Measurements from ENCODE around the gene EDNRA. TPM values are rescaled to one million over a fixed set of nuclear protein-coding genes. Genes with fewer than 3 reads are reported as not detected.
A peak's percentile ranks its signal among the peaks of the same experiment; 100 is the strongest.

The EDNRA gene
- total RNA-seq, 2 donors from 2014 or later = 10.8 to 22.2 TPM

DNA sequence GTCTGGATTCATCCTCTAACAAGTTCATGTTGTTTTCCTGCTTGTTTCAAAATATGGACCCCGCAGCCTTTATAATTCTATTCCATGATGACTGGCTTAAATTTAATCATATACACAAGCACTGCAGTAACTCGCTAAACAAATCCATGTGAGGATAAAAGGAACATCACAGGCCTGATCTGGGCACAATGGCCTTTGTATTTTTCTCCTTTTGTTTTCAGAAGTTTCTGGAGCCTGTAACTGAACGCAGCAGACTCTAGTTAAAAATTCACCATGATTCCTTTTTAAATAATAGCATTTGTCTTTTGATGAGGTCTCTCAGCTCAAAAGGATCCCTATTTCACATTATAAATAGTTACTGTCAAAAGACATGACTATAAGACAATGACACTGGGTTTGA, 106.1 kb downstream of the EDNRA start:
- Histone ChIP-seq H3K4me3 (no peak overlapping the region), H3K27ac (no peak overlapping the region), H3K36me3 (no peaks in the 10 kb centered on the region), H3K4me1 (ENCODE audit: control insufficient read depth in 1 of 2, low read depth in 2 of 2) (peaks cover 8 to 10% of the 10 kb centered on the region in 2 donors), H3K27me3 (replicated peaks; ENCODE audit: insufficient read depth) (no peaks in the 10 kb centered on the region), H3K9me3 (no peaks in the 10 kb centered on the region)
- DNase-seq (ENCODE audit: low spot score) (no peak), ATAC-seq (ENCODE audit: insufficient number of reproducible peaks, low FRiP score, low read depth) (no peak)
- TF ChIP-seq, protein P1, sequence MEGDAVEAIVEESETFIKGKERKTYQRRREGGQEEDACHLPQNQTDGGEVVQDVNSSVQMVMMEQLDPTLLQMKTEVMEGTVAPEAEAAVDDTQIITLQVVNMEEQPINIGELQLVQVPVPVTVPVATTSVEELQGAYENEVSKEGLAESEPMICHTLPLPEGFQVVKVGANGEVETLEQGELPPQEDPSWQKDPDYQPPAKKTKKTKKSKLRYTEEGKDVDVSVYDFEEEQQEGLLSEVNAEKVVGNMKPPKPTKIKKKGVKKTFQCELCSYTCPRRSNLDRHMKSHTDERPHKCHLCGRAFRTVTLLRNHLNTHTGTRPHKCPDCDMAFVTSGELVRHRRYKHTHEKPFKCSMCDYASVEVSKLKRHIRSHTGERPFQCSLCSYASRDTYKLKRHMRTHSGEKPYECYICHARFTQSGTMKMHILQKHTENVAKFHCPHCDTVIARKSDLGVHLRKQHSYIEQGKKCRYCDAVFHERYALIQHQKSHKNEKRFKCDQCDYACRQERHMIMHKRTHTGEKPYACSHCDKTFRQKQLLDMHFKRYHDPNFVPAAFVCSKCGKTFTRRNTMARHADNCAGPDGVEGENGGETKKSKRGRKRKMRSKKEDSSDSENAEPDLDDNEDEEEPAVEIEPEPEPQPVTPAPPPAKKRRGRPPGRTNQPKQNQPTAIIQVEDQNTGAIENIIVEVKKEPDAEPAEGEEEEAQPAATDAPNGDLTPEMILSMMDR (IDR thresholded peaks at IDR 0.05) = no peak

DNA sequence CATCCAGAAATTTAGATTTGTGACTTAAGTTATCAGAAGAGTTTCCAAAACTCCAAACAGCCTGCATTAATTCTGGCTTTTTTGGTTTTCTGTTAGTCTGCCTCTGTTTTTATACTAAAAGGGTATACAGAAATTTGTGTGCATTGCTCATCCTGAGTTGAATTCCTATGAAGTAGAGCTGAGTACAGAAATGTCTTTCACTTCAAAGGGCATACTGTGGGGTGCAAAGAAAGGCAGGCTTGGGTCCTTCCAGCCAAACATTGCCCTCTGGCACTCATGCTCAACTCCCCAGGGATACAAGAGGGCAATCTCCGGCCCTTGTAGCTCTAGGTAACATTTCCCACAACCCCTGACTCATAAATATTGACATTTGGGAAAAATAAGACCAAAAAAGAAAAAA, 108.7 kb downstream of the EDNRA start:
- ATAC-seq (ENCODE audit: insufficient number of reproducible peaks, low FRiP score, low read depth) = no peak

DNA sequence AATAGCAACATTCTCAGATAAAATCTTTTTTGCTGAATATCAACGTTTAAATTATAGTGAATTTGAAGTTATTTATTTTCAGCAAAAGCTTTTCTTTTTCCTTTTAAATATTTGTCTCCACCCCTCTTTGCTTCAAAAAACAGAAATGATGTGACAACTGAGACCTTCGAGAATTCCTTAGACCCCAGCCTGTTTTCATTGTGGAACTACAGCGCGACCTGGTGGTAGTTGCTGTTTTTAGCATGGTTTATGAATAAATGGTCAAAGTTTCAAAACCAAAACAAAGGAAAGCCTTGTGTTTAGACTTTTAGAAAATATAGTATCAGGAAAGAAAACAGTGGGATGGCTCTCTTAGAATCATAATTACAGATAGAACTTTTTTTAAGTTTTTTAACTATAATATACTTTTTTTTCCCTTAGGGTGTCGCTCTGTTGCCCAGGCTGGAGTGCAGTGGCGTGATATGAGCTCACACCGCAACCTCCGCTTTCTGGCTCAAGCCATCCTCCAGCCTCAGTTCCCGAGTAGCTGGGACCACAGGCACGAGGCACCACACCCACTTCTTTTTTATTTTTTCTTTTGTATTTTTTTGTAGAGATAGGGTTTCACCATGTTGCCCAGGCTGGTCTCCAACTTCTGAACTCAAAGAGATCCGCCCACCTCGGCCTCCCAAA, 109.5 kb downstream of the EDNRA start:
- Histone ChIP-seq H3K9me3 (no peaks in the 10 kb centered on the region), H3K36me3 (no peaks in the 10 kb centered on the region), H3K4me3 (peak overlapping the region; percentile 48), H3K27ac (no peak overlapping the region), H3K4me1 (ENCODE audit: control insufficient read depth in 1 of 2, low read depth in 2 of 2) (peaks cover 8 to 10% of the 10 kb centered on the region in 2 donors), H3K27me3 (replicated peaks; ENCODE audit: insufficient read depth) (no peaks in the 10 kb centered on the region)
- TF ChIP-seq, protein P1 (IDR thresholded peaks at IDR 0.05) = peak; percentile 75
- ATAC-seq (ENCODE audit: insufficient number of reproducible peaks, low FRiP score, low read depth) = no peak
- peak; percentile 21 for DNase-seq (ENCODE audit: low spot score)

More for the DNA sequence above, 108.7 kb downstream of the EDNRA start:
- Histone ChIP-seq H3K4me1 (ENCODE audit: control insufficient read depth in 1 of 2, low read depth in 2 of 2) (peaks cover 8 to 10% of the 10 kb centered on the region in 2 donors), H3K27ac (no peak overlapping the region), H3K9me3 (no peaks in the 10 kb centered on the region), H3K36me3 (no peaks in the 10 kb centered on the region), H3K4me3 (peak overlapping the region; percentile 48), H3K27me3 (replicated peaks; ENCODE audit: insufficient read depth) (no peaks in the 10 kb centered on the region)
- no peak for DNase-seq (ENCODE audit: low spot score)
- TF ChIP-seq, protein P1 (IDR thresholded peaks at IDR 0.05) = no peak

DNA sequence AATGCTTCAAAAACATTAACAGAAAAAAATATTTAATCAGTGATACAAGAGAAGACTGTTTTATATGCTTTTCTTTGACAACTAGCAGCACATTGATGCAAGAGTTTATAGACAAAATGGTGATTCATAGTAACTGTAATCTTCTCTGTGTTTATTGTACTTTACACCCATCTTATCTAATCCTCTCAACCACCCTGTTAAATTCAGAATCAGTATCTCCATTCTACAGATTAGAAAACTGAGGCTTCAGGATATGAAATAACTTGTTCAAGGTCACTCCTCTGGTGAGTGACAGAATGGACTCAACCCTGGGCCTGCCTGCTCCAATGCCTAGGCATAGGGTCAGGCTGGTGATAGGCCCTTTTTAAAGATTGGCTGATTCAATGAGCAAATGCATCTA, 110.2 kb downstream of the EDNRA start:
- DNase-seq (ENCODE audit: low spot score) = no peak
- H3K4me1 ChIP-seq (ENCODE audit: control insufficient read depth in 1 of 2, low read depth in 2 of 2) = peaks cover 8 to 10% of the 10 kb centered on the region in 2 donors

DNA sequence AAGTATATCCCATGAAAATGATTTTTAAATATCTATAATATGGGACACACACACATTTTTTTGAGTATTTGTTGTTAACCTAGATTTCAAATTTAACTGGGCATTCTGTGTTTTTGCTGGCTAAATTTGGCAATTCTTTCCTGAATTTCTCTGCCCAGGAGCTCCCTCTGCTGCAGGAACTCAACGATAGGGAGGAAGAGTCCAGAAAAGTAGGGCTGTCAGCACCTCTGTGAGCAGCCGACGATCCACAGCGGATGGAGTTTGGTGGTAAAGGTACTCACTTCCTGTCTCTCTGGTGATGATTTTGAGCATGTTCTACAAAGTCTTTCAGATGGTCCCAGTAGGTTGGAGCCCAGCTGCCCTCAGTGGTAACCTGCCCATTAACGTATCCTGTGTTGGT, 113.2 kb downstream of the EDNRA start:
- DNase-seq (ENCODE audit: low spot score) (no peak), ATAC-seq (ENCODE audit: insufficient number of reproducible peaks, low FRiP score, low read depth) (no peak)
- TF ChIP-seq, protein P1 (IDR thresholded peaks at IDR 0.05) = no peak
- Histone ChIP-seq H3K36me3 (no peaks in the 10 kb centered on the region), H3K27me3 (replicated peaks; ENCODE audit: insufficient read depth) (no peaks in the 10 kb centered on the region), H3K4me1 (ENCODE audit: control insufficient read depth in 1 of 2, low read depth in 2 of 2) (peaks cover 12 to 20% of the 10 kb centered on the region in 2 donors), H3K27ac (no peak overlapping the region), H3K4me3 (no peak overlapping the region), H3K9me3 (no peaks in the 10 kb centered on the region)

More for the DNA sequence above, 110.2 kb downstream of the EDNRA start:
- TF ChIP-seq, protein P1 (IDR thresholded peaks at IDR 0.05) = no peak
- Histone ChIP-seq H3K27me3 (replicated peaks; ENCODE audit: insufficient read depth) (no peaks in the 10 kb centered on the region), H3K36me3 (no peaks in the 10 kb centered on the region), H3K4me3 (no peak overlapping the region), H3K9me3 (no peaks in the 10 kb centered on the region), H3K27ac (no peak overlapping the region)
- no peak for ATAC-seq (ENCODE audit: insufficient number of reproducible peaks, low FRiP score, low read depth)

Other genes with a start within 250 kb of the EDNRA start
- 10 to 100 TPM; 23.2 to 30.2 TPM for gene TMEM184C, start 136.3 kb downstream of the EDNRA start, total RNA-seq
- gene PRMT9, start 203.1 kb downstream of the EDNRA start, total RNA-seq = 10 to 100 TPM in 1 of 2 donors, 1 to 10 TPM in 1; 3.5 to 11.9 TPM

Data from thoracic aorta (tissue), 2 donors.